PC-3 (cell line): ENCODE measurements around the gene USP28. TPM values are rescaled to one million over a fixed set of nuclear protein-coding genes. Genes with fewer than 3 reads are reported as not detected.

Source experiments
- ATAC-seq: fragments of 200-7000 bp; cut with Tn5 transposase; 2 replicates; pipeline ENCODE4 v1.9.1; 2020; ENCODE audit warnings: mild to moderate bottlenecking, moderate library complexity
- BruUV-seq: library from RNA; stranded (reverse); fragments of 400-500 nt; replicated peaks from 2 replicates; lab custom pipeline; 2021; lab: Mats Ljungman, UMichigan
- CTCF ChIA-PET: fragments of 300-600 bp; sonication (Branson Sonifier 250); formaldehyde crosslinking; loops from one replicate; lab custom pipeline; 2022; ENCODE audit warnings: antibody characterized with exemption; lab: Charles Lee
- POLR2A ChIA-PET: fragments of 300-600 bp; sonication (Branson Sonifier 250); formaldehyde crosslinking; loops from one replicate; lab custom pipeline; 2022; ENCODE audit warnings: antibody characterized with exemption; ENCODE audit not compliant: unreplicated experiment; lab: Charles Lee
- DNase-seq: peaks from one replicate; pipeline ENCODE4 v3.0.0-alpha.2; 2015
- H2AFZ ChIP-seq: fragments of 300-600 bp; sonication (generic); 2 replicates; pipeline ENCODE4 v1.6.0; 2016; ENCODE audit warnings: antibody characterized with exemption, low read length
- H3F3A ChIP-seq: fragments of 300-600 bp; sonication (generic); one replicate; pipeline ENCODE4 v1.6.0; 2017; ENCODE audit warnings: antibody characterized with exemption, low read length, control low read depth, mild to moderate bottlenecking; ENCODE audit not compliant: unreplicated experiment
- H3K27ac ChIP-seq: fragments of 300-600 bp; sonication (generic); 2 replicates; pipeline ENCODE4 v1.5.1; 2016; ENCODE audit warnings: mild to moderate bottlenecking, low read length
- H3K27me3 ChIP-seq: fragments of 300-600 bp; sonication (generic); 2 replicates; pipeline ENCODE4 v1.6.1; 2016; ENCODE audit warnings: low read length, mixed read lengths
- H3K36me3 ChIP-seq: fragments of 300-600 bp; sonication (generic); 2 replicates; pipeline ENCODE4 v1.6.1; 2016; ENCODE audit warnings: low read depth, mixed run types, low read length, mixed read lengths
- H3K4me1 ChIP-seq: fragments of 300-600 bp; sonication (generic); 2 replicates; pipeline ENCODE4 v1.5.1; 2016; ENCODE audit warnings: low read length; ENCODE audit not compliant: insufficient read depth
- H3K4me2 ChIP-seq: fragments of 300-600 bp; sonication (generic); 2 replicates; pipeline ENCODE4 v1.6.0; 2016; ENCODE audit warnings: low read length
- H3K4me3 ChIP-seq: fragments of 300-600 bp; sonication (generic); 2 replicates; pipeline ENCODE4 v1.5.1; 2016; ENCODE audit warnings: mild to moderate bottlenecking, low read length, mixed read lengths
- H3K79me2 ChIP-seq: fragments of 300-600 bp; sonication (generic); 2 replicates; pipeline ENCODE4 v1.6.1; 2017; ENCODE audit warnings: low read length, mixed read lengths
- H3K9ac ChIP-seq: fragments of 300-600 bp; sonication (generic); 2 replicates; pipeline ENCODE4 v1.6.0; 2016; ENCODE audit warnings: mild to moderate bottlenecking, low read length
- H3K9me2 ChIP-seq: fragments of 300-600 bp; sonication (generic); replicated peaks from 2 replicates; pipeline ENCODE4 v1.6.1; 2016; ENCODE audit warnings: mixed run types, low read length, mixed read lengths
- H3K9me3 ChIP-seq: fragments of 300-600 bp; sonication (generic); 2 replicates; pipeline ENCODE4 v1.6.1; 2016; ENCODE audit warnings: low read length, mixed read lengths
- H4K20me1 ChIP-seq: fragments of 300-600 bp; sonication (generic); 2 replicates; pipeline ENCODE4 v1.6.1; 2016; ENCODE audit warnings: low read length, mixed read lengths
- EZH2 ChIP-seq: fragments of 300-600 bp; sonication (generic); IDR thresholded peaks from one replicate; pipeline ENCODE4 v1.6.1; 2017; ENCODE audit warnings: antibody characterized with exemption, mild to moderate bottlenecking, low read length; ENCODE audit not compliant: unreplicated experiment
- EZH2phosphoT487 ChIP-seq: fragments of 300-600 bp; sonication (generic); IDR thresholded peaks from 2 replicates; pipeline ENCODE4 v1.6.1; 2018; ENCODE audit warnings: mild to moderate bottlenecking, antibody characterized with exemption, low read length, borderline replicate concordance
- intact Hi-C: fragments of 100-400 bp; cut with micrococcal nuclease; formaldehyde crosslinking; loops from 2 replicates; pipeline ENCODE4 v1.9.0; 2023
- total RNA-seq: library from RNA; depleted of rRNA; stranded (reverse); fragments of >200 nt; gene quantifications from 2 replicates; pipeline ENCODE4 v1.2.3, GENCODE V29; 2014
- TF ChIP-seq, protein P1 (sequence below): fragments of 300-600 bp; sonication (generic); conservative IDR thresholded peaks from 2 replicates; pipeline ENCODE4 v1.5.1; 2017; ENCODE audit warnings: antibody characterized with exemption, low read depth, mild to moderate bottlenecking, low read length

USP28 gene
- total RNA-seq, 1 experiment from 2014 or later: 27.7 TPM

DNA sequence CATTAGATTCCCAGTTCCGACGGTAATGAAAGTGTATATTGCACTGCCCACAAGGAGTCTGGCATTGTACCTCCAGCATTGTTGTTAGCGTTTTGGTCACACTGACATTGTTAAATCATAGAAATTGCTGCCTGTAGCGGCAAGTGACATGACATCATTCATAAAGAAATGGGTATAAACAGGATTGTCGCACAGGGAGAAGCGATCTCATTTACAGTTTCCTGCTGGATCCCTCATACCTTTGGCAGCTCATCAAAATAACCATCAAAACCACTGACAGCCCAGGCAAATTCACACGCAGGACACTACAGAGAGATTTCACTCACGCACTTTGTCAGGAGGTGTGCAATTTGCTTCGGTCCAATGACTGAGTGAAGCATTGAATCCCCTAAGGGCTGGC, 32.7 kb upstream of the USP28 start:
- peaks cover 43% of the 10 kb centered on the region for H3K27me3 ChIP-seq
- no peak for ATAC-seq
- no TSS peak for BruUV-seq

DNA sequence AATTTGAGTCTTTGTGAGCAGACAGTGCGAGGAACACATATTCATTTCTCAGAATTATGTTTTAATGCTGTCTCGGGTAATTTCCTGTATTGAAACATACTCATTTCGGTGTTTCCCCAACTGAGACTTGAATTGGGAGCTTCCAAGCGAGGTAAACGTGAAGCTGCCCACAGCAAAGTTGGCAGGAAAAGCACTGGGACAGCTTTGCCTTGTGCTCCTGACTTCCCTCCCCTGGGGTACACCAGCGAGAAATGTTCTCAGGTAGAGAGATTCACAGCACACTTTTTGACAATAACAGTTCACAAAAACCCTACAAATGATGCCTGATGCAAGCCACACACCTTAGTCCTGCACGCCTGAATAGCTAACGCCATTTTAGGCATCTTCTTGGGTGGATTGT, 32.3 kb upstream of the USP28 start:
- H3K27ac ChIP-seq: no peak overlapping the region
- no peak overlapping the region for H2AFZ ChIP-seq
- H3K4me1 ChIP-seq: peaks cover 13% of the 10 kb centered on the region; the same call in 1 of the 2 replicates
- no TSS peak for BruUV-seq
- POLR2A ChIA-PET: no interaction called here
- DNase-seq (no peak), ATAC-seq (no peak)
- H3K4me2 ChIP-seq: no peak overlapping the region
- no peaks in the 10 kb centered on the region for H3K9me2 ChIP-seq
- CTCF ChIA-PET: no interaction called here
- H3K36me3 ChIP-seq: no peaks in the 10 kb centered on the region
- H3K4me3 ChIP-seq: no peak overlapping the region
- H3K9ac ChIP-seq: no peak overlapping the region
- no peaks in the 10 kb centered on the region for H3F3A ChIP-seq
- H3K79me2 ChIP-seq: no peaks in the 10 kb centered on the region
- intact Hi-C loops: no loop called here
- no peaks in the 10 kb centered on the region for H4K20me1 ChIP-seq
- no peaks in the 10 kb centered on the region for H3K9me3 ChIP-seq
- peaks cover 46% of the 10 kb centered on the region for H3K27me3 ChIP-seq
- TF ChIP-seq EZH2phosphoT487 (no peak), EZH2 (no peak)
- TF ChIP-seq, protein P1, sequence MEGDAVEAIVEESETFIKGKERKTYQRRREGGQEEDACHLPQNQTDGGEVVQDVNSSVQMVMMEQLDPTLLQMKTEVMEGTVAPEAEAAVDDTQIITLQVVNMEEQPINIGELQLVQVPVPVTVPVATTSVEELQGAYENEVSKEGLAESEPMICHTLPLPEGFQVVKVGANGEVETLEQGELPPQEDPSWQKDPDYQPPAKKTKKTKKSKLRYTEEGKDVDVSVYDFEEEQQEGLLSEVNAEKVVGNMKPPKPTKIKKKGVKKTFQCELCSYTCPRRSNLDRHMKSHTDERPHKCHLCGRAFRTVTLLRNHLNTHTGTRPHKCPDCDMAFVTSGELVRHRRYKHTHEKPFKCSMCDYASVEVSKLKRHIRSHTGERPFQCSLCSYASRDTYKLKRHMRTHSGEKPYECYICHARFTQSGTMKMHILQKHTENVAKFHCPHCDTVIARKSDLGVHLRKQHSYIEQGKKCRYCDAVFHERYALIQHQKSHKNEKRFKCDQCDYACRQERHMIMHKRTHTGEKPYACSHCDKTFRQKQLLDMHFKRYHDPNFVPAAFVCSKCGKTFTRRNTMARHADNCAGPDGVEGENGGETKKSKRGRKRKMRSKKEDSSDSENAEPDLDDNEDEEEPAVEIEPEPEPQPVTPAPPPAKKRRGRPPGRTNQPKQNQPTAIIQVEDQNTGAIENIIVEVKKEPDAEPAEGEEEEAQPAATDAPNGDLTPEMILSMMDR: no peak

More for the DNA sequence above, 32.7 kb upstream of the USP28 start:
- H3K36me3 ChIP-seq: no peaks in the 10 kb centered on the region
- ChIA-PET POLR2A (no interaction called here), CTCF (no interaction called here)
- no peaks in the 10 kb centered on the region for H3K79me2 ChIP-seq
- no peak for DNase-seq
- H3K4me3 ChIP-seq: no peak overlapping the region
- TF ChIP-seq, protein P1: no peak
- TF ChIP-seq EZH2 (no peak), EZH2phosphoT487 (no peak)
- no peaks in the 10 kb centered on the region for H3K9me3 ChIP-seq
- no peak overlapping the region for H3K4me2 ChIP-seq
- H3K4me1 ChIP-seq: peaks cover 13% of the 10 kb centered on the region; the same call in 1 of the 2 replicates
- intact Hi-C loops: no loop called here
- no peak overlapping the region for H3K9ac ChIP-seq
- H3K9me2 ChIP-seq: no peaks in the 10 kb centered on the region
- no peak overlapping the region for H3K27ac ChIP-seq
- H3F3A ChIP-seq: no peaks in the 10 kb centered on the region
- no peak overlapping the region for H2AFZ ChIP-seq
- no peaks in the 10 kb centered on the region for H4K20me1 ChIP-seq

DNA sequence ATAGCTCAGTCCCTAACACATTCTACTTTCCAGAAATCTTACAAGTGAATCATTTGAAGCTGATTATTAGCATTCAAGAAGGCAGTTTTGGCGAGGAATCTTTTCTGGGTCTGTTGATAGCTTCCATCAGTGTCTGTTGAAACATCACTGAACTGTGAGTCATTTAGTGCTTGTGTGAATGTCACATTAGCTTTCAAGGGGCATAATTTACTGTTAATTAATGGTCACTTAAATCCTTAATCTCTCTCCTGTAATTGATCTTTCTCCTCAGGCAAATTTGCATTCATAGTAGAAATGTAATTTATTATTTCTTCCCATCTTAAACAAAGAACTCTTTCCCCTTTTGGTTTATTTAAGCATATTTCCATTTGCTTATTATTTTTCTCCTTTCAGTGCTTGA, 31.8 kb upstream of the USP28 start:
- peaks cover 13% of the 10 kb centered on the region; the same call in 1 of the 2 replicates for H3K4me1 ChIP-seq
- TF ChIP-seq EZH2 (no peak), EZH2phosphoT487 (no peak)
- TF ChIP-seq, protein P1: no peak
- no peak overlapping the region for H3K27ac ChIP-seq
- H3K9ac ChIP-seq: no peak overlapping the region
- no peak overlapping the region for H3K4me2 ChIP-seq
- no peak overlapping the region for H3K4me3 ChIP-seq
- H3K79me2 ChIP-seq: no peaks in the 10 kb centered on the region
- peaks cover 51% of the 10 kb centered on the region for H3K27me3 ChIP-seq
- no peaks in the 10 kb centered on the region for H3K36me3 ChIP-seq
- no peaks in the 10 kb centered on the region for H3K9me3 ChIP-seq
- DNase-seq (no peak), ATAC-seq (no peak)
- H3F3A ChIP-seq: no peaks in the 10 kb centered on the region
- no peaks in the 10 kb centered on the region for H3K9me2 ChIP-seq
- H2AFZ ChIP-seq: no peak overlapping the region
- CTCF ChIA-PET: interaction anchor here (1.2 kb wide), 1 partner anchor 11 kb away, joined by 3 read pairs; no protein-coding TSS in a partner anchor
- POLR2A ChIA-PET: no interaction called here
- intact Hi-C loops: no loop called here
- H4K20me1 ChIP-seq: no peaks in the 10 kb centered on the region
- BruUV-seq: no TSS peak
